Peyer's patch (tissue), 4 donors: ENCODE results near the gene GPR119.

Source experiments
- CTCF ChIP-seq, 6 experiments: fragments of 450-650 bp in 4 of 6; fragments of 200-600 bp in 2 of 6; sonication (generic) in 1 of 6; IDR thresholded peaks; one replicate each; pipeline ENCODE4 v1.5.1; 2017 to 2019; ENCODE audit warnings: antibody characterized with exemption in 6 of 6, mild to moderate bottlenecking in 3 of 6, moderate library complexity in 1 of 6
- POLR2A ChIP-seq, 2 donors: fragments of 450-650 bp; IDR thresholded peaks; one replicate each; pipeline ENCODE4 v1.5.1; 2017; ENCODE audit warnings: antibody characterized with exemption in 2 of 2, mild to moderate bottlenecking in 2 of 2, moderate library complexity in 2 of 2

- TF ChIP-seq POLR2A (IDR thresholded peaks at IDR 0.05) (no peak), CTCF (IDR thresholded peaks at IDR 0.05) (no peak)
These were observed 29.3 kb upstream of the GPR119 start for GRCh38 chrX:130414800-130415199.
